GM12878 (cell line): ENCODE measurements around the gene IFI27L1. TPM values are rescaled to one million over a fixed set of nuclear protein-coding genes. Genes with fewer than 3 reads are reported as not detected.

Source experiments
- ATAC-seq: fragments of 200-7000 bp; cut with Tn5 transposase; 3 replicates; pipeline ENCODE4 v1.9.1; 2020; ENCODE audit warnings: mild to moderate bottlenecking, moderate library complexity
- BruUV-seq: library from RNA; stranded (reverse); fragments of 400-500 nt; replicated peaks from 2 replicates; lab custom pipeline; 2021; lab: Mats Ljungman, UMichigan
- CTCF ChIA-PET: fragments of 300-600 bp; sonication (Branson Sonifier 250); formaldehyde crosslinking; extraction: SDS; loops from one replicate; lab custom pipeline; 2021; ENCODE audit warnings: inconsistent platforms; lab: Yijun Ruan, JAX
- POLR2A ChIA-PET: fragments of 350-600 bp; formaldehyde crosslinking; extraction: SDS; loops from one replicate; lab custom pipeline; 2021; ENCODE audit warnings: inconsistent platforms; lab: Charles Lee
- RAD21 ChIA-PET: fragments of 300-600 bp; sonication (Branson Sonifier 250); formaldehyde crosslinking; loops from one replicate; lab custom pipeline; 2023; ENCODE audit warnings: antibody characterized with exemption; ENCODE audit not compliant: unreplicated experiment; lab: Charles Lee
- SMC1A ChIA-PET: fragments of 300-600 bp; sonication (Branson Sonifier 250); formaldehyde crosslinking; loops from one replicate; lab custom pipeline; 2023; ENCODE audit not compliant: unreplicated experiment, uncharacterized antibody; lab: Charles Lee
- DNase-seq: peaks from one replicate; pipeline ENCODE4 v3.0.0-alpha.2; 2011; ENCODE audit warnings: low read depth, low spot score
- FAIRE-seq: peaks from 3 replicates; lab custom pipeline; 2011; peaks lifted over from hg19 to GRCh38; lab: Jason Lieb, UNC
- H2AFZ ChIP-seq: 2 replicates; pipeline ENCODE4 v1.6.0; 2011; ENCODE audit warnings: low read depth, low read length, control low read depth; ENCODE audit not compliant: control insufficient read depth
- H3K27ac ChIP-seq: 2 replicates; pipeline ENCODE4 v1.5.1; 2011; ENCODE audit warnings: control low read depth; ENCODE audit not compliant: control insufficient read depth, insufficient read depth
- H3K27me3 ChIP-seq, 2 experiments: replicated peaks in 1 of 2; 2 replicates each; pipeline versions ENCODE4 v1.6.0 to v1.6.1; 2011; ENCODE audit warnings: low read length in 1 of 2; ENCODE audit not compliant: control insufficient read depth in 2 of 2, insufficient read depth in 2 of 2
- H3K36me3 ChIP-seq, 2 experiments: 2 replicates each; pipeline ENCODE4 v1.5.1; 2011; ENCODE audit warnings: low read length in 1 of 2; ENCODE audit not compliant: control insufficient read depth in 2 of 2, insufficient read depth in 2 of 2
- H3K4me1 ChIP-seq: 2 replicates; pipeline ENCODE4 v1.6.1; 2011; ENCODE audit warnings: mild to moderate bottlenecking, low read length, moderate library complexity, mixed read lengths; ENCODE audit not compliant: control insufficient read depth, insufficient read depth
- H3K4me2 ChIP-seq: 2 replicates; pipeline ENCODE4 v1.6.0; 2011; ENCODE audit warnings: control low read depth; ENCODE audit not compliant: control insufficient read depth, insufficient read depth
- H3K4me3 ChIP-seq: fragments of 200-600 bp; sonication (generic); 2 replicates; pipeline ENCODE4 v1.5.1; 2016
- H3K79me2 ChIP-seq: 2 replicates; pipeline ENCODE4 v1.6.0; 2011; ENCODE audit warnings: low read length; ENCODE audit not compliant: control insufficient read depth, insufficient read depth
- H3K9ac ChIP-seq: 2 replicates; pipeline ENCODE4 v1.8.0; 2011; ENCODE audit warnings: low read length, control low read depth, mixed read lengths; ENCODE audit not compliant: control insufficient read depth, insufficient read depth
- H3K9me3 ChIP-seq: replicated peaks from 3 replicates; pipeline ENCODE4 v1.5.1; 2011; ENCODE audit warnings: mild to moderate bottlenecking, low read length; ENCODE audit not compliant: control insufficient read depth, insufficient read depth
- H4K20me1 ChIP-seq: 2 replicates; pipeline ENCODE4 v1.6.0; 2011; ENCODE audit not compliant: control insufficient read depth, insufficient read depth
- BCL11A ChIP-seq: IDR thresholded peaks from 2 replicates; pipeline ENCODE4 v1.6.1; 2011; ENCODE audit warnings: low read depth, low read length
- CREM ChIP-seq: IDR thresholded peaks from 2 replicates; pipeline ENCODE4 v1.6.1; 2014; ENCODE audit warnings: antibody characterized with exemption, low read depth
- DPF2 ChIP-seq: fragments of 450-650 bp; IDR thresholded peaks from 2 replicates; pipeline ENCODE4 v1.6.1; 2017; ENCODE audit warnings: mild to moderate bottlenecking
- IKZF1 ChIP-seq: fragments of 450-650 bp; conservative IDR thresholded peaks from 2 replicates; pipeline ENCODE4 v1.6.1; 2017; ENCODE audit warnings: antibody characterized with exemption, mild to moderate bottlenecking
- IKZF2 ChIP-seq, 2 experiments: fragments of 450-650 bp; IDR thresholded peaks; 2 replicates each; pipeline ENCODE4 v1.6.1; 2017; ENCODE audit warnings: mild to moderate bottlenecking in 2 of 2, moderate library complexity in 2 of 2
- IRF4 ChIP-seq: IDR thresholded peaks from 2 replicates; pipeline ENCODE4 v1.6.1; 2011; ENCODE audit warnings: low read depth, low read length
- MTA3 ChIP-seq: IDR thresholded peaks from 2 replicates; pipeline ENCODE4 v1.6.1; 2012; ENCODE audit warnings: low read length, inconsistent platforms, borderline replicate concordance
- PML ChIP-seq: IDR thresholded peaks from 2 replicates; pipeline ENCODE4 v1.6.1; 2012; ENCODE audit warnings: low read length, inconsistent platforms
- RUNX3 ChIP-seq: IDR thresholded peaks from 2 replicates; pipeline ENCODE4 v1.6.1; 2012; ENCODE audit warnings: low read length, inconsistent platforms
- SIN3A ChIP-seq: IDR thresholded peaks from 2 replicates; pipeline ENCODE4 v1.6.1; 2012; ENCODE audit warnings: low read depth, low read length, improper control_type of control experiment
- SRF ChIP-seq, 2 experiments: IDR thresholded peaks; 2 replicates each; pipeline ENCODE4 v1.6.1; 2011; ENCODE audit warnings: low read depth in 2 of 2, low read length in 2 of 2, mild to moderate bottlenecking in 1 of 2, moderate library complexity in 1 of 2
- TCF7 ChIP-seq: IDR thresholded peaks from 2 replicates; pipeline ENCODE4 v1.6.1; 2014; ENCODE audit warnings: antibody characterized with exemption, borderline replicate concordance
- ZZZ3 ChIP-seq: IDR thresholded peaks from 2 replicates; pipeline ENCODE4 v1.6.1; 2011; ENCODE audit warnings: low read depth; ENCODE audit not compliant: control insufficient read depth, insufficient read length
- WGBS: methylation state at CpG from one replicate; pipeline ENCODE4 v1.1.6; 2016; ENCODE audit warnings: low lambda C conversion rate; ENCODE audit not compliant: insufficient replicate concordance, insufficient coverage; ENCODE audit errors: missing lambda C conversion rate; 5-methylcytosine and 5-hydroxymethylcytosine counted together
- in situ Hi-C: fragments of 300-500 bp; cut with MboI; formaldehyde crosslinking; loops from 9 replicates; pipeline ENCODE4 v1.14.3; 2018; ENCODE audit warnings: mixed read lengths
- intact Hi-C: fragments of 100-400 bp; cut with micrococcal nuclease; formaldehyde crosslinking; loops from one replicate; pipeline ENCODE4 v1.14.2; 2022; ENCODE audit not compliant: unreplicated experiment
- polyA plus RNA-seq, 11 experiments: library from polyadenylated mRNA; depleted of rRNA in 4 of 11; unstranded in 6 of 11; stranded (reverse) in 5 of 11; fragments of >200 nt; fragmentation: Nextera tagmentation in 4 of 11; fragmentation: Illumina TruSeq in 1 of 11; extraction: Ambion mirVana in 4 of 11; extraction: Trizol in 1 of 11; gene quantifications; 1 replicate in 1 of 11; 2 replicates in 10 of 11; pipeline versions ENCODE4 v1.2.1 to v1.2.3, GENCODE V29; 2011 to 2016; ENCODE audit warnings: inconsistent platforms in 2 of 11, missing spikeins in 2 of 11, low read depth in 1 of 11
- total RNA-seq, 4 experiments: library from RNA; depleted of rRNA in 3 of 4; stranded (reverse); fragments of >200 nt in 3 of 4; fragmentation: Illumina TruSeq in 1 of 4; extraction: Trizol in 1 of 4; gene quantifications; 2 replicates each; pipeline versions ENCODE4 v1.2.1 to v1.2.3, GENCODE V29; 2013 to 2021
- TF ChIP-seq, protein P1 (sequence below): IDR thresholded peaks from 2 replicates; pipeline ENCODE4 v1.6.1; 2012; ENCODE audit warnings: low read length, inconsistent platforms
- TF ChIP-seq, protein P2 (sequence below): fragments of 450-650 bp; IDR thresholded peaks from 2 replicates; pipeline ENCODE4 v1.6.1; 2017; ENCODE audit warnings: mild to moderate bottlenecking
- TF ChIP-seq, protein P3 (sequence below): fragments of 450-650 bp; IDR thresholded peaks from 2 replicates; pipeline ENCODE4 v1.6.1; 2017; ENCODE audit warnings: low read depth, mild to moderate bottlenecking, moderate library complexity
- TF ChIP-seq, protein P4 (sequence below): IDR thresholded peaks from 2 replicates; pipeline ENCODE4 v1.6.1; 2011; ENCODE audit warnings: mild to moderate bottlenecking, low read depth, low read length, moderate library complexity; ENCODE audit not compliant: insufficient replicate concordance

IFI27L1 gene
- total and polyA plus RNA-seq, 10 of the 15 experiments (the other 5 are each of a cell fraction or from before 2014, with no cell fraction given): 17.4 to 38.8 (median 27.6) TPM

DNA sequence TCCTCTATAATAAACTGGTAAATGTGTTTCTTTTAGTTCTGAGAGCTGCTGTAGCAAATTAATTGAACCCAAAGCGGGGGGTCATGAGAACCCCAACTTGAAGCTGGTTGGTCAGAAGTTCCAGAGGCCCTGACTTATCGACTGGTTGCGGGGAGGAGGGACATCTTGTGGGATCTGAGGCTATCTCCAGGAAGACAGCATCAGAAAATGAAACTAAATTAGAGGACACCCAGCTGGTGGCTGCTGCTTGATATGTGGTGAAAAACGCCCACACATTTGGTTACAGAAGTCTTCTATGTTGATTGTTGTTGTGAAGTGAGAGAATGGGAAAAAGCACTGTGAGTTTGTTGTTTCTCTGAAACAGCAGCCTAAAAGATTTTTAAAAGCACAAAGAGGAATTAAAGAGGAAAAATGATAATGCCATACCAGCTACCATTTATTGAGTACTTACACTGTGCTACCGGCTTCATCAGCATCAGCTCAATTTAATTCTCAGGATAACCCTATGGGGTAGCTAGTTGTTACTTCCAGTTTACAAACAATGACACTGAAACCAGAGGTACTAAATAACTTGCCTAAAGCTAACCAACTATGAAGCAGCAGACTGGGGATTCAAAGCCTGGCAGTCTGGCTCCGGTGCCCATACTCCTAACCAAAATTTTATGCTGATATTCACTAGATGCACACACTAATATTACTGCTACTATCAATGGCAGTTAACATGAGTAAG, 24.4 kb upstream of the IFI27L1 start:
- H3K27ac ChIP-seq: peak overlapping the region; percentile 43; the same call in 1 of the 2 replicates
- peaks cover 2% of the 10 kb centered on the region; the same call in 1 of the 2 replicates for H4K20me1 ChIP-seq
- ATAC-seq (peak; percentile 81), FAIRE-seq (peak; percentile 41), DNase-seq (peak; percentile 37)
- H3K79me2 ChIP-seq: no peaks in the 10 kb centered on the region; the same call in 1 of the 2 replicates
- H3K9me3 ChIP-seq: no peaks in the 10 kb centered on the region
- H3K4me1 ChIP-seq: peaks cover 26% of the 10 kb centered on the region
- ChIA-PET RAD21 (interaction anchor here (0.6 to 2.3 kb wide), 7 partner anchors 23 to 117 kb away, joined by 3 to 13 read pairs (median 6); partner anchors contain the start of genes DDX24 and IFI27L1), POLR2A (interaction anchor here (0.5 to 2.1 kb wide), 3 partner anchors 17 to 251 kb away, joined by 3 to 14 read pairs (median 5); partner anchors contain the start of genes DDX24 and IFI27L1), SMC1A (interaction anchor here (1.0 to 2.1 kb wide), 14 partner anchors 10 to 126 kb away, joined by 3 to 10 read pairs (median 4); partner anchors contain the start of genes DDX24 and IFI27L1), CTCF (interaction anchor here (0.7 to 7.1 kb wide), 10 partner anchors 9 to 123 kb away, joined by 3 to 34 read pairs (median 6); partner anchors contain the start of genes DDX24 and IFI27L1)
- H3K4me3 ChIP-seq: no peak overlapping the region
- 58% methylated on average over 6 of the region's 6 CpGs for WGBS
- peaks cover 50 to 56% of the 10 kb centered on the region in 2 experiments for H3K36me3 ChIP-seq
- no peak overlapping the region for H2AFZ ChIP-seq
- in situ Hi-C loops: no loop called here
- intact Hi-C loops: no loop called here
- H3K4me2 ChIP-seq: peak overlapping the region; percentile 60; the same call in 1 of the 2 replicates
- H3K9ac ChIP-seq: no peak overlapping the region
- H3K27me3 ChIP-seq: no peaks in the 10 kb centered on the region
- BruUV-seq: no TSS peak
- TF ChIP-seq SRF (IDR thresholded peaks at IDR 0.05; ENCODE audit: low read depth in 2 of 2, low read length in 2 of 2): no peak
- TF ChIP-seq, protein P1, sequence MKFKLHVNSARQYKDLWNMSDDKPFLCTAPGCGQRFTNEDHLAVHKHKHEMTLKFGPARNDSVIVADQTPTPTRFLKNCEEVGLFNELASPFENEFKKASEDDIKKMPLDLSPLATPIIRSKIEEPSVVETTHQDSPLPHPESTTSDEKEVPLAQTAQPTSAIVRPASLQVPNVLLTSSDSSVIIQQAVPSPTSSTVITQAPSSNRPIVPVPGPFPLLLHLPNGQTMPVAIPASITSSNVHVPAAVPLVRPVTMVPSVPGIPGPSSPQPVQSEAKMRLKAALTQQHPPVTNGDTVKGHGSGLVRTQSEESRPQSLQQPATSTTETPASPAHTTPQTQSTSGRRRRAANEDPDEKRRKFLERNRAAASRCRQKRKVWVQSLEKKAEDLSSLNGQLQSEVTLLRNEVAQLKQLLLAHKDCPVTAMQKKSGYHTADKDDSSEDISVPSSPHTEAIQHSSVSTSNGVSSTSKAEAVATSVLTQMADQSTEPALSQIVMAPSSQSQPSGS: 0 out of 2 replicates have a peak, but pooled peaks have one; percentile 17
- TF ChIP-seq IRF4: 0 out of 2 replicates have a peak, but pooled peaks have one; percentile 20
- peak; percentile 69 for TF ChIP-seq IKZF1
- TF ChIP-seq TCF7: peak; percentile 32; the same call in 1 of the 2 replicates
- peak; percentile 93 for TF ChIP-seq RUNX3
- 0 out of 2 replicates have a peak, but pooled peaks have one; percentile 17 for TF ChIP-seq DPF2
- no peak for TF ChIP-seq PML
- peak; percentile 49; the same call in 1 of the 2 replicates for TF ChIP-seq SIN3A
- TF ChIP-seq IKZF2 (IDR thresholded peaks at IDR 0.05): peak; percentile 55 to 74; a peak in 3 of 4 replicates
- TF ChIP-seq, protein P2, sequence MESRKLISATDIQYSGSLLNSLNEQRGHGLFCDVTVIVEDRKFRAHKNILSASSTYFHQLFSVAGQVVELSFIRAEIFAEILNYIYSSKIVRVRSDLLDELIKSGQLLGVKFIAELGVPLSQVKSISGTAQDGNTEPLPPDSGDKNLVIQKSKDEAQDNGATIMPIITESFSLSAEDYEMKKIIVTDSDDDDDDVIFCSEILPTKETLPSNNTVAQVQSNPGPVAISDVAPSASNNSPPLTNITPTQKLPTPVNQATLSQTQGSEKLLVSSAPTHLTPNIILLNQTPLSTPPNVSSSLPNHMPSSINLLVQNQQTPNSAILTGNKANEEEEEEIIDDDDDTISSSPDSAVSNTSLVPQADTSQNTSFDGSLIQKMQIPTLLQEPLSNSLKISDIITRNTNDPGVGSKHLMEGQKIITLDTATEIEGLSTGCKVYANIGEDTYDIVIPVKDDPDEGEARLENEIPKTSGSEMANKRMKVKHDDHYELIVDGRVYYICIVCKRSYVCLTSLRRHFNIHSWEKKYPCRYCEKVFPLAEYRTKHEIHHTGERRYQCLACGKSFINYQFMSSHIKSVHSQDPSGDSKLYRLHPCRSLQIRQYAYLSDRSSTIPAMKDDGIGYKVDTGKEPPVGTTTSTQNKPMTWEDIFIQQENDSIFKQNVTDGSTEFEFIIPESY: no peak
- TF ChIP-seq, protein P3, sequence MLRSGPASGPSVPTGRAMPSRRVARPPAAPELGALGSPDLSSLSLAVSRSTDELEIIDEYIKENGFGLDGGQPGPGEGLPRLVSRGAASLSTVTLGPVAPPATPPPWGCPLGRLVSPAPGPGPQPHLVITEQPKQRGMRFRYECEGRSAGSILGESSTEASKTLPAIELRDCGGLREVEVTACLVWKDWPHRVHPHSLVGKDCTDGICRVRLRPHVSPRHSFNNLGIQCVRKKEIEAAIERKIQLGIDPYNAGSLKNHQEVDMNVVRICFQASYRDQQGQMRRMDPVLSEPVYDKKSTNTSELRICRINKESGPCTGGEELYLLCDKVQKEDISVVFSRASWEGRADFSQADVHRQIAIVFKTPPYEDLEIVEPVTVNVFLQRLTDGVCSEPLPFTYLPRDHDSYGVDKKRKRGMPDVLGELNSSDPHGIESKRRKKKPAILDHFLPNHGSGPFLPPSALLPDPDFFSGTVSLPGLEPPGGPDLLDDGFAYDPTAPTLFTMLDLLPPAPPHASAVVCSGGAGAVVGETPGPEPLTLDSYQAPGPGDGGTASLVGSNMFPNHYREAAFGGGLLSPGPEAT: peak; percentile 56; the same call in 1 of the 2 replicates
- no peak for TF ChIP-seq ZZZ3
- TF ChIP-seq CREM: no peak
- peak; percentile 57; the same call in 1 of the 2 replicates for TF ChIP-seq BCL11A
- TF ChIP-seq, protein P4, sequence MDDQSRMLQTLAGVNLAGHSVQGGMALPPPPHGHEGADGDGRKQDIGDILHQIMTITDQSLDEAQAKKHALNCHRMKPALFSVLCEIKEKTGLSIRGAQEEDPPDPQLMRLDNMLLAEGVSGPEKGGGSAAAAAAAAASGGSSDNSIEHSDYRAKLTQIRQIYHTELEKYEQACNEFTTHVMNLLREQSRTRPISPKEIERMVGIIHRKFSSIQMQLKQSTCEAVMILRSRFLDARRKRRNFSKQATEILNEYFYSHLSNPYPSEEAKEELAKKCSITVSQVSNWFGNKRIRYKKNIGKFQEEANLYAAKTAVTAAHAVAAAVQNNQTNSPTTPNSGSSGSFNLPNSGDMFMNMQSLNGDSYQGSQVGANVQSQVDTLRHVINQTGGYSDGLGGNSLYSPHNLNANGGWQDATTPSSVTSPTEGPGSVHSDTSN: peak; percentile 60
- no peak for TF ChIP-seq MTA3
